Tibial nerve (tissue), 4 donors: ENCODE measurements around the gene CDS1. TPM values are rescaled to one million over a fixed set of nuclear protein-coding genes. Genes with fewer than 3 reads are reported as not detected.

Experiments used
- DNase-seq, 2 donors: peaks; one replicate each; pipeline ENCODE4 v3.0.0-alpha.2; 2019; ENCODE audit warnings: low spot score in 2 of 2
- H3K27ac ChIP-seq, 4 donors: fragments of 200-600 bp; sonication (generic) in 3 of 4; one replicate each; pipeline ENCODE4 v1.5.1; 2017 to 2019; ENCODE audit warnings: mild to moderate bottlenecking in 1 of 4
- H3K27me3 ChIP-seq, 2 donors: fragments of 200-600 bp; sonication (generic) in 1 of 2; one replicate each; pipeline versions ENCODE4 v1.5.1 to v1.6.0; 2017 to 2019
- H3K36me3 ChIP-seq, 3 donors: fragments of 200-600 bp; sonication (generic); one replicate each; pipeline ENCODE4 v1.5.1; 2018 to 2019
- H3K4me1 ChIP-seq, 4 donors: fragments of 200-600 bp; sonication (generic) in 3 of 4; one replicate each; pipeline ENCODE4 v1.5.1; 2017 to 2019
- H3K4me3 ChIP-seq, 4 donors: fragments of 200-600 bp; sonication (generic) in 3 of 4; one replicate each; pipeline ENCODE4 v1.5.1; 2017 to 2019; ENCODE audit warnings: mild to moderate bottlenecking in 1 of 4, moderate library complexity in 1 of 4
- H3K9me3 ChIP-seq, 4 donors: fragments of 200-600 bp; sonication (generic) in 3 of 4; one replicate each; pipeline ENCODE4 v1.5.1; 2017 to 2019
- CTCF ChIP-seq, 5 experiments: fragments of 200-600 bp in 3 of 5; fragments of 450-650 bp in 2 of 5; sonication (generic) in 3 of 5; IDR thresholded peaks; one replicate each; pipeline ENCODE4 v1.5.1; 2016 to 2019; ENCODE audit warnings: antibody characterized with exemption in 5 of 5, mild to moderate bottlenecking in 3 of 5, moderate library complexity in 2 of 5
- EP300 ChIP-seq, 2 donors: sonication (generic); formaldehyde crosslinking; IDR thresholded peaks; one replicate each; pipeline ENCODE4 v1.6.1; 2017; ENCODE audit warnings: antibody characterized with exemption in 2 of 2, mild to moderate bottlenecking in 1 of 2
- POLR2A ChIP-seq, 2 donors: fragments of 450-650 bp; IDR thresholded peaks; one replicate each; pipeline ENCODE4 v1.6.1; 2017; ENCODE audit warnings: antibody characterized with exemption in 2 of 2, mild to moderate bottlenecking in 2 of 2, moderate library complexity in 2 of 2
- WGBS, 2 donors: methylation state at CpG; one replicate each; pipeline ENCODE4 v1.1.5; 2018; 5-methylcytosine and 5-hydroxymethylcytosine counted together
- total RNA-seq, 4 donors: library from RNA; depleted of rRNA; stranded (reverse); fragments of >200 nt; gene quantifications; one replicate each; pipeline ENCODE4 v1.1.0, GENCODE V29; 2016

Gene CDS1
- total RNA-seq, 4 donors from 2014 or later, result under 0.01 to 0.59 (median 0.25) TPM

- Histone ChIP-seq H3K27ac (peak overlapping the region in 2 of 4 donors; percentile 52 to 76), H3K4me1 (peaks cover 0 to 19% (median 2%) of the 10 kb centered on the region in 4 donors), H3K27me3 (peaks cover 0 to 14% of the 10 kb centered on the region in 2 donors), H3K9me3 (no peaks in the 10 kb centered on the region), H3K36me3 (no peaks in the 10 kb centered on the region), H3K4me3 (peak overlapping the region; percentile 47 to 80 (median 60))
- DNase-seq, result peak; percentile 59 to 71
- TF ChIP-seq POLR2A (IDR thresholded peaks at IDR 0.05) (no peak), CTCF (IDR thresholded peaks at IDR 0.05) (no peak), EP300 (IDR thresholded peaks at IDR 0.05) (no peak)
- WGBS, 2 donors, result 4% methylated on average over 12 to 31 of the region's 56 CpGs
Measured at GRCh38 chr4:84582302-84582987, 482 bp upstream of the CDS1 start.

- Histone ChIP-seq H3K4me1 (peaks cover 0 to 19% (median 2%) of the 10 kb centered on the region in 4 donors), H3K27ac (peak overlapping the region in 1 of 4 donors; percentile 76), H3K27me3 (peaks cover 0 to 14% of the 10 kb centered on the region in 2 donors), H3K4me3 (peak overlapping the region; percentile 47 to 80 (median 60)), H3K36me3 (no peaks in the 10 kb centered on the region), H3K9me3 (no peaks in the 10 kb centered on the region)
- WGBS, 2 donors, result 21 to 22% methylated on average over 16 of the region's 16 CpGs
- TF ChIP-seq POLR2A (IDR thresholded peaks at IDR 0.05) (no peak), EP300 (IDR thresholded peaks at IDR 0.05) (no peak), CTCF (IDR thresholded peaks at IDR 0.05) (no peak)
- DNase-seq, result no peak
Measured at GRCh38 chr4:84583876-84584380, 1.0 kb downstream of the CDS1 start.

- Histone ChIP-seq H3K36me3 (no peaks in the 10 kb centered on the region), H3K27ac (no peak overlapping the region), H3K27me3 (peaks cover 0 to 14% of the 10 kb centered on the region in 2 donors), H3K4me3 (no peak overlapping the region), H3K9me3 (no peaks in the 10 kb centered on the region), H3K4me1 (peaks cover 0 to 19% (median 2%) of the 10 kb centered on the region in 4 donors)
- DNase-seq, result no peak
- TF ChIP-seq CTCF (IDR thresholded peaks at IDR 0.05) (no peak), POLR2A (IDR thresholded peaks at IDR 0.05) (no peak), EP300 (IDR thresholded peaks at IDR 0.05) (no peak)
Measured at GRCh38 chr4:84585251-84585650, 2.3 kb downstream of the CDS1 start.

GRCh38 chr4:84594724-84595123, 11.8 kb downstream of the CDS1 start:
- H3K9me3 ChIP-seq, result peaks cover 0 to 3% (median 0%) of the 10 kb centered on the region in 4 donors
- H3K27ac ChIP-seq, result no peak overlapping the region
- no peak overlapping the region for H3K4me3 ChIP-seq
- TF ChIP-seq POLR2A (IDR thresholded peaks at IDR 0.05) (no peak), EP300 (IDR thresholded peaks at IDR 0.05) (no peak), CTCF (IDR thresholded peaks at IDR 0.05) (no peak)
- 83 to 87% methylated on average over 2 of the region's 2 CpGs for WGBS, 2 donors
- no peaks in the 10 kb centered on the region for H3K36me3 ChIP-seq
- no peaks in the 10 kb centered on the region for H3K27me3 ChIP-seq
- no peak for DNase-seq
- no peaks in the 10 kb centered on the region for H3K4me1 ChIP-seq

GRCh38 chr4:84596826-84597225, 13.9 kb downstream of the CDS1 start:
- Histone ChIP-seq H3K36me3 (no peaks in the 10 kb centered on the region), H3K9me3 (peaks cover 0 to 3% (median 0%) of the 10 kb centered on the region in 4 donors), H3K4me1 (no peaks in the 10 kb centered on the region), H3K27me3 (no peaks in the 10 kb centered on the region), H3K27ac (no peak overlapping the region), H3K4me3 (no peak overlapping the region)
- TF ChIP-seq CTCF (IDR thresholded peaks at IDR 0.05) (no peak), POLR2A (IDR thresholded peaks at IDR 0.05) (no peak), EP300 (IDR thresholded peaks at IDR 0.05) (no peak)
- 84 to 92% methylated on average over 4 of the region's 4 CpGs for WGBS, 2 donors
- no peak for DNase-seq
